Spinal cord (tissue), 10 donors: ENCODE results near the gene UBE2E1. TPM values are rescaled to one million over a fixed set of nuclear protein-coding genes. Genes with fewer than 3 reads are reported as not detected.

ENCODE experiments used
- DNase-seq, 6 donors: peaks; one replicate each; pipeline versions ENCODE4 v3.0.0 to v3.0.0-alpha.2; 2013 to 2015; ENCODE audit warnings: low spot score in 6 of 6, low read depth in 4 of 6
- H3K27ac ChIP-seq: one replicate; pipeline ENCODE4 v1.5.1; 2013; ENCODE audit warnings: low read depth, low read length, control low read depth
- H3K27me3 ChIP-seq: one replicate; pipeline ENCODE4 v1.6.1; 2013; ENCODE audit warnings: low read length; ENCODE audit not compliant: control insufficient read depth, insufficient read depth
- H3K36me3 ChIP-seq: one replicate; pipeline ENCODE4 v1.6.1; 2013; ENCODE audit warnings: low read length; ENCODE audit not compliant: control insufficient read depth, insufficient read depth
- H3K4me1 ChIP-seq: one replicate; pipeline ENCODE4 v1.6.1; 2013; ENCODE audit warnings: low read length; ENCODE audit not compliant: control insufficient read depth, insufficient read depth
- H3K4me3 ChIP-seq: one replicate; pipeline ENCODE4 v1.5.1; 2013; ENCODE audit warnings: low read depth, low read length, control low read depth
- H3K9me3 ChIP-seq: one replicate; pipeline ENCODE4 v1.6.1; 2013; ENCODE audit warnings: low read length; ENCODE audit not compliant: control insufficient read depth, insufficient read depth
- WGBS: methylation state at CpG from one replicate; pipeline ENCODE4 v1.1.5; 2013; ENCODE audit warnings: missing lambda C conversion rate; ENCODE audit not compliant: insufficient coverage; 5-methylcytosine and 5-hydroxymethylcytosine counted together
- polyA plus RNA-seq, 2 donors: library from polyadenylated mRNA; unstranded; fragments of 120-200 nt; gene quantifications; one replicate each; pipeline ENCODE4 v1.2.1, GENCODE V29; 2013; ENCODE audit not compliant: insufficient read length in 2 of 2
- total RNA-seq, 2 donors: library from RNA; depleted of rRNA in 1 of 2; stranded (reverse); fragments of 120-200 nt in 1 of 2; fragments of >200 nt in 1 of 2; gene quantifications; one replicate each; pipeline versions ENCODE4 v1.2.3 to v1.2.4, GENCODE V29; 2013 to 2014
- donor health status: healthy.

Gene UBE2E1
- total and polyA plus RNA-seq, 4 donors: 91.4 to 182 (median 137) TPM

GRCh38 chr3:23826382-23827064 lies 20.8 kb downstream of the UBE2E1 start:
- no peaks in the 10 kb centered on the region for H3K36me3 ChIP-seq
- H3K4me3 ChIP-seq: no peak overlapping the region
- H3K4me1 ChIP-seq: no peaks in the 10 kb centered on the region
- no peak overlapping the region for H3K27ac ChIP-seq
- DNase-seq: peak in 1 of 6 donors; percentile 30
- WGBS: no CpG with 5 or more reads among the region's 1 CpG
- H3K9me3 ChIP-seq: no peaks in the 10 kb centered on the region
- no peaks in the 10 kb centered on the region for H3K27me3 ChIP-seq

- Histone ChIP-seq H3K4me3 (no peak overlapping the region), H3K9me3 (no peaks in the 10 kb centered on the region), H3K27ac (no peak overlapping the region), H3K27me3 (no peaks in the 10 kb centered on the region), H3K4me1 (no peaks in the 10 kb centered on the region), H3K36me3 (no peaks in the 10 kb centered on the region)
- no peak for DNase-seq
- 100% methylated on average over 2 of the region's 5 CpGs for WGBS
Measured at GRCh38 chr3:23829242-23829934, 23.6 kb downstream of the UBE2E1 start.

GRCh38 chr3:23830869-23831484 lies 25.2 kb downstream of the UBE2E1 start:
- Histone ChIP-seq H3K4me1 (no peaks in the 10 kb centered on the region), H3K36me3 (no peaks in the 10 kb centered on the region), H3K27me3 (no peaks in the 10 kb centered on the region), H3K9me3 (no peaks in the 10 kb centered on the region), H3K4me3 (no peak overlapping the region), H3K27ac (no peak overlapping the region)
- WGBS: 80% methylated on average over 1 of the region's 5 CpGs
- no peak for DNase-seq

- DNase-seq: no peak
Measured at GRCh38 chr3:23831517-23832394, 26.0 kb downstream of the UBE2E1 start.

GRCh38 chr3:23832523-23832922 lies 26.8 kb downstream of the UBE2E1 start:
- 94% methylated on average over 9 of the region's 10 CpGs for WGBS
- Histone ChIP-seq H3K4me1 (no peaks in the 10 kb centered on the region), H3K9me3 (no peaks in the 10 kb centered on the region), H3K27me3 (no peaks in the 10 kb centered on the region), H3K27ac (no peak overlapping the region), H3K4me3 (no peak overlapping the region), H3K36me3 (no peaks in the 10 kb centered on the region)
- no peak for DNase-seq

More at GRCh38 chr3:23831517-23832394, 26.0 kb downstream of the UBE2E1 start:
- no peaks in the 10 kb centered on the region for H3K36me3 ChIP-seq
- no peak overlapping the region for H3K4me3 ChIP-seq
- 89% methylated on average over 3 of the region's 9 CpGs for WGBS
- H3K4me1 ChIP-seq: no peaks in the 10 kb centered on the region
- no peak overlapping the region for H3K27ac ChIP-seq
- H3K27me3 ChIP-seq: no peaks in the 10 kb centered on the region
- H3K9me3 ChIP-seq: no peaks in the 10 kb centered on the region

GRCh38 chr3:23834082-23834870 lies 28.5 kb downstream of the UBE2E1 start:
- no peaks in the 10 kb centered on the region for H3K4me1 ChIP-seq
- no peak overlapping the region for H3K27ac ChIP-seq
- H3K4me3 ChIP-seq: no peak overlapping the region
- H3K27me3 ChIP-seq: no peaks in the 10 kb centered on the region
- no peaks in the 10 kb centered on the region for H3K9me3 ChIP-seq
- DNase-seq: no peak
- H3K36me3 ChIP-seq: no peaks in the 10 kb centered on the region
- no CpG with 5 or more reads among the region's 2 CpGs for WGBS

- WGBS: 93% methylated on average over 2 of the region's 2 CpGs
- no peak overlapping the region for H3K27ac ChIP-seq
- DNase-seq: no peak
- no peaks in the 10 kb centered on the region for H3K36me3 ChIP-seq
- no peaks in the 10 kb centered on the region for H3K4me1 ChIP-seq
- no peaks in the 10 kb centered on the region for H3K9me3 ChIP-seq
- no peak overlapping the region for H3K4me3 ChIP-seq
- H3K27me3 ChIP-seq: no peaks in the 10 kb centered on the region
Measured at GRCh38 chr3:23835087-23835486, 29.3 kb downstream of the UBE2E1 start.

GRCh38 chr3:23835802-23836201 lies 30.0 kb downstream of the UBE2E1 start:
- WGBS: no CpG with 5 or more reads among the region's 2 CpGs
- no peaks in the 10 kb centered on the region for H3K27me3 ChIP-seq
- H3K4me3 ChIP-seq: no peak overlapping the region
- no peaks in the 10 kb centered on the region for H3K4me1 ChIP-seq
- no peak for DNase-seq
- H3K36me3 ChIP-seq: no peaks in the 10 kb centered on the region
- no peaks in the 10 kb centered on the region for H3K9me3 ChIP-seq
- H3K27ac ChIP-seq: no peak overlapping the region
